AG08395 (cell line): ENCODE measurements around the gene LNX1.
"Not testable (repeated sequence)": the region's sequence is repeated elsewhere in the genome, so short reads cannot be mapped to it uniquely, and the experiment has no call there.

Experiments used
- DNase-seq: peaks from one replicate; pipeline ENCODE4 v3.0.0; 2012; ENCODE audit warnings: mixed read lengths, low spot score

Gene LNX1

DNA sequence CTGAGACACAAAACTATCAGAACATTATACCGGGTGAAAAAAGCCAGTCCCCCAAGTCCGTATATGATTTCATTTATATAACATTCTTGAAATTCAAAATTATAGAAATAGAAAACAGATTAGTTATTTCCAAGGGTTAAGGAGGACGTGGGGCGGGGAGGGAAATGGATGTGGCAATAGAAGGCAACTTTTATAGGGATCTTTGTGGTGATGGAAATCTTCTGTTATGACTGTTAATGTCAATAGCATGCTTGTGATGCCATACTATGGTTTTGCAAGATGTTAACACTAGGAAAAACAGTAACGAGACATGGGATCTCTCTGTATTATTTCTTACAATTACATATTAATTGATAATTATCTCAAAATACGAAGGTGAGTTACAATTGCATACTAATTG, 96.4 kb downstream of the LNX1 start:
- DNase-seq: no peak

DNA sequence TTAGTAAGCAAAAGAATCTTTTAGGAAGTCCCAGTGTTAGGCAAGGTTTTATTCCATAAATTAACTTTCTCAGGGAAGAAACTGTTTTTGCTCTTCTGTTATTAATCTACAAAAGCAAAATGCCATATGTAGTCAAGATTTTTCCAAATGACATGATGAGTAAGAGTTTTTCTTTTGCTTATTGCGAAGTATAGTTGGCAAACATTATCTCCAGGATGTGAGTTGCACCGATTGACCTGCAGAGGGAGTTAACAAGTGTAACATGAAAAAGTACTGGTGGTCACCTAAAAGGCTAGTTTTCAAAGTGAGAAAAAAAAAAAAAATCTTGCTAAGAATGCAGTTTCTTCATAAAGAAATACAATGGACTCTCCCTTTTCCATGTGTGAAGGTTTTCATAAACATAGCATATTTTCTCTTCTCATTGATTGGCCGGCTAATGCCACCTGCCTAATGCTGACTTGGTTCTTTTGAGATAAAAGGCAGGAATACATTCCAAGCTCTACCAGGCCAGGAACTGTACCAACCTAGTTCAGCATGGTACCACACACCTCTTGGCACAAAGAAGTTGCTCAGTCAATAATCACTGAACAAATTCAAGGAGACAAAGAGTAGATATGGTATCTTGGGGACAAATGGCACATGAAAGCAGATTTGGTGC, 100.2 kb downstream of the LNX1 start:
- DNase-seq: peak; percentile 80

DNA sequence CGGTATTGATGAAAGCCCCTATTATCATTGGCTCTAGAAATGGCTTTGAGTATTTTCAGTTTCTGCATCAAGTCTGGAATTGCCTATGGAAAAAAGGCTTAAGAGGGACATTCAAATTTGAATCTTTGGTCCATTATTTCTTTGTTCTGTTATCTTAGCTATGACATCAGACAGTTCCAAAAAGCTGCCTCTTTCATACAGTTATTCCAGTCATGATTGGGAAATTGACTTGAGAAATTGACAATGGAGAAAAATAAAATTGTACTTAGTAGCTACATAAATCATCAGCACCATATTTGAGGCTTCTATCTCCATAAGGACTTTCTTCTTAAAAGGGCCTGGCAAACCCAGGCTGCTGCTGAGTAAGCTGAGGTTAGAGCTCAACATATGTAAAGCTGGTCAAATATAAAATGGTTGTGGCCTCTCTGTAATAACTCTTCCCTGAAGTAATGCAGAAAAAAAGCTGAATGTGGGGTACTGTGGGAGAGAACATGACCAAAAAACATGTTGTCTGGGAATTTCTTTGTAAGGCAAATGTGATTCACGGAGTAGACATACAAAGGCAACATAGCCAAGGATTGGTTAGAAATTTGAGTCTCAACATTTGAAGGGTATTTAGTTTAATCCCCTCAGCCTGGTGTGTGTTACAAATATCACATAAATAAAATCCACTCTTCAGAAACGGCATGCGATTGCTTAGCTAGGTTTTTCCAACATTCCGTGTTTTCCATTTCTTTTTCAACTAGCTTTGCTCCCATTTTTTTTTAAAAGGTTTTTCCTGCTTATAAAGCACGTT, 100.9 kb downstream of the LNX1 start:
- DNase-seq: peak; percentile 21

DNA sequence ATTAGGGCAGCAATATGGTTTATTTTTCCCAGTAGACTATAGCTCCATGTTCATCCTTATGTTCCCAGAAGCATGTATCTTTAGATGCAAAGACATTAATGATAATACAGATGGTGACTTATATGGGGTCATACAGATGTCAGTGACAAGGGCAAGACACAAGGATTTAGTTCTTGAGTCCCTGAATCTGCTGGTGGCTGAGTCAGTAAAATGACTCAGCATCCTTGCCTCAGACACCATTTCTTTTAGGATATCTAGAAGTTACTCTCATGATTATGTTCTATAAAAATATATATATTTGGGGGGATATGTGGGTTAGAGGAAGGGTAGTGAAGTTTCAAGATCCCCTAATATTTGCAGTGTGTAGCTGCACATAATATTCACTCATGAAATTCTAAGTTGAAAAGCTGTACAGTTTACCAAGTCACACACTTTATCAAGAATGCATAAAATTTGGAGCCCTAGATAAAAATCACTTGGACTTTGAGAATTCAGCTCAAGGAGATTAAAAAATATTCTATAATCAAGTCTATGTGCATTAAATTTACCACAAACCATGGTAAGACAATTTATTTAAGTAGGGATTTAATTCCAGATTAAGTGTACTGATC, 101.9 kb downstream of the LNX1 start:
- DNase-seq: peak; percentile 59

DNA sequence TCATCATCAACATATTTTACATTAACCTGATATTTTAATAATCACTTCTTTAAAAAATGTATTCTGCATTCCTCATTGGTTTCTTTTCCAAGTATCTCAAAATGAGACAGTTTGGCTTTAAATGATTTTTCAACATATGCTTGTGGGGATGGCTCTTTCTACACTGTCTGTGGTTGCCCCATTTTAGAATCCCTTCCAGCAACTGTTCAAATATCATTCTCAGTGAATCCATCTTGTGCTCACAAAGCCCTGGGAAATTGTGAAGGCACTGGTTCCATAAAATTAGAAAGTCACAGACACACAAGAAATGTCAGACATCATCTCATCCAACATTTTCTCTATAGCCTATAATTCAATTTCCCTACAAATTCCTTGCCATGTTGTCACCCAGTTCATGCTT, 103.5 kb downstream of the LNX1 start:
- DNase-seq: no peak

DNA sequence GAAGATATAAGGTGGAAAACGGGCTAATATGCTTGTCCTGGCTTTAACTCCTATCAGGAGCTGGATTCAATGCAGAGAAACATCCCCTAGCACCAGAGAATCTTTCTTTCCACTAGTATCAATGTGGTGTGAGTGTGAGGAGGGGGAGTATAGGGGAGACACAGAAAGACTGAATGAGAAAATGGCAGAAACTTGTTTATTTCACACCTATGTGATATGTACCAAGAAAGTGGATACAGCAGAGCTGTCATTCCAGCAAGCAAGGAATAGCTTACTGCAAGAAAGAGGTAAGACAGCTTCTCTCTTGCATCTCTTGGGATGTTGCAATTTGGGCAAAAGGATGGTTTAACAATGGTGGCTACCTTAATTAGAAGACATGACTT, 105.6 kb downstream of the LNX1 start:
- no peak for DNase-seq

DNA sequence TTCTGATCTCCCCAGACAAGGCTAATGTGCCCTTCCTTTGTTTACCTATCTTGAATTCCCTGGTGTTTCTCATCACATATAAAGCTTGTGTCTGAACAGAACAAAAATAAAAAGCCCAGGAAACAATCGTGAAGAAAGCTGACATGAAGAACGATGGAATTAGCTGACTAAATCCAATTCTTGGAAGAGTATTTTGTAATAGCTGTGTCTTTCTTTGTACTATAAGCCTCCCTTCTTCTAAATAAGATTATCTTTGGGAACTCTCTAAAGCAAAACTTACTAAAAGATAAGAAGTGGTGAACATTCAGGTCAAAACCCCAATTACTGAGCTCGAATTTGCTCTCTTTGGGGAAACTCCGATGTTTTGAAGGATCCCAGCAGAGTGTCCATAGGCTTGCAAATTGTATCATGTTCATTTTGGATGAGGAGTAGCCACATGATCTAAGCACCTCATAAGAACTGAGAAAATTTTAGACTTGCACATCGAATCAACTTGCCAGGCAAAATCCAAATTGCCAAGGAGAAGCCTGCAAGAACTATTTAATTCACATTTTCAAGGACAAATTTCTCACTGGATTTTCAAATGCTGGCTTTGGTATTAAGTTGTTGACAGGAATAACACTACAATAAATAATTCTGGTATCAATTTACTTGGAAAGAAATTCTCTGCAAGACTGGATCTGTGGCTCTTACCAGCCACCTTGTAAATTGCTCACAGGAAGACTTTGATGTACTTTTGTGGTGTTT, 106.2 kb downstream of the LNX1 start:
- no peak for DNase-seq

DNA sequence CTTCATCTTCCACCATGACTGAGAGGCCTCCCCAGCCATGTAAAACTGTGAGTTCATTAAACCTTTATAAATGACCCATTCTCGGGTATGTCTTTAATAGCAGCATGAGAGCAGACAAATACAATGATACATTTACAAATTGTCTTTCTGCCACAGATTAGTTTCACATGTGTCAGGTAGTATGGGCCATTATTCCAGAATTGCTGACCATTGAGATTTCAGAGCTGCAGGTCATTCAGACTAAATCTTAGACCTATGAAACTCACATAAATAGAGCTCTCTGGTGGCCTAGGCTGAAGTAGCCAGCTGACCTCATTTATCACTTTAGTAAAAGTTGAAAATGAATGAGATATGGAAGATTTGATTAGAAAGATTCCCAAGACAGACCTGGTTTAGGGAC, 108.0 kb downstream of the LNX1 start:
- no peak for DNase-seq

DNA sequence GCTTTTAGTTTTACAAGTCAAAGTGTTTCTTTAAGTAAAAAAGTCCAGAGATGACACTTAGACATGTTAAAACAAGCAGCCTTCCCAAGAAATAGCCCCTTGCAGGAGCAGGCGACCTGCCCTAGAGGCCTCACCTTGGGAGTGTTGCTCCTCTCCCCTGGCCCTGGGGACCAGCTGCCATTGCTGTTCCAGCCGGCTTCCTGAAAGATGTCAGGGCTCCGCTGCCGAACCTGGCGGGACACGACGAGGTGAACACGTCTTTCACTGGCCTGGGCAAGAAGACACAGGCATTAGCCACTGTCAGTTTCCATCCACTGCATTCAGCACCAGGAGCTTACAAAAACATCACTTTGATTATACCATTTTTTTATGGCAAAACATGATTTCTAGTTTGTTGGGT, 109.7 kb downstream of the LNX1 start:
- DNase-seq: no peak

DNA sequence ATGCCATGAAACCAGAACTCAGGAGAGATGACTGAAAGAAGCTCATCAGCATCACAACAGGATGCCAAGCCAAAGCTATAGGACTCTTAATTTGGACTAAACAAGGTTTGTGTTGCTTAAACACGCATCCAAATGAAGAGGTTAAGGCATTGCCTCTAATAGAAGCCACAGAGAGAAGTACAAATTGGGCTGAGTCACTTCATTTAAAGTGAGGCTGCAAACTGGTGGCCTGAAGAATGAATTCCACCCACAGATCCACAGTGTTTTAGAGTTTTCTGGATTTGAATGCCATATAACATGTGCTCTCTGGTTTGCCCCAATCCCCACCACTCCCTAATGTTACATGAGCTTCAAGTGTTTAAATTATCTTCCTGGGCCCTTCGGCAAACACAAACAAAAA, 110.4 kb downstream of the LNX1 start:
- DNase-seq: peak; percentile 4

DNA sequence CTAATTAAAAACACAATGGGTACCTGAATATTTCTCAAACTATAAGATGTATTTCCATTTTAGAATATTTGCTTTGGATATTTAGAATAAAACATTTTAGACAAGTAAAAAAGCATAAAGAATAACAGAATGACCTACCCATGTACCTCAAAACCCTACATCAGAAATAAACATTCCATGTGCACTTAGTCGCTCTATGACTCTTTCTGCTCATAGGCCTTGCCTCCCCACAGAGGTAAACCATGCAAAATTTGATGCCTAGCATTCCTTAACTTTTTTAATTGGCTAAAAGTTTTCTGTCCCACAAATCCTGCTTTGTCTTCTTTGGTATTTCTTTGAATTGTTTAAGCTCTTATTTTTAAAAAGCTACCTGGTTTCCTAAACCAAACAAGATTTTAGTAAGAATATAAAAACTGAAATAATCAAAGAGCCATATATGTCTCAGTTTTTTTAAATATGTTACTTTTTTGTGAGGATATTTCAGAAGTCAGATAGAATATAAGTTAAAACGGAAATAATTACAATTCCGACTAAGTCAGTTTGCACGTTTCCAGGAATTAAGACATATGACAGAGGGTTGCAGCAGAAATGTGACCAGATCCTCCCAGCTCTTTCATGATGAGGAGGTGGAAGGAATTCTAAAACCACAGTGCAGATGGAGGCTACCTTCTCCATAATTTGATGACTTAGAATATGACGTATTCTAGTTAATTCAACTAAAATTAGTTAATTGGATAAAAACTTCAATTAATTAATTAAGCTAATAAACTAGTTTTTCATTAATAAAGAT, 111.4 kb downstream of the LNX1 start:
- peak; percentile 55 for DNase-seq

DNA sequence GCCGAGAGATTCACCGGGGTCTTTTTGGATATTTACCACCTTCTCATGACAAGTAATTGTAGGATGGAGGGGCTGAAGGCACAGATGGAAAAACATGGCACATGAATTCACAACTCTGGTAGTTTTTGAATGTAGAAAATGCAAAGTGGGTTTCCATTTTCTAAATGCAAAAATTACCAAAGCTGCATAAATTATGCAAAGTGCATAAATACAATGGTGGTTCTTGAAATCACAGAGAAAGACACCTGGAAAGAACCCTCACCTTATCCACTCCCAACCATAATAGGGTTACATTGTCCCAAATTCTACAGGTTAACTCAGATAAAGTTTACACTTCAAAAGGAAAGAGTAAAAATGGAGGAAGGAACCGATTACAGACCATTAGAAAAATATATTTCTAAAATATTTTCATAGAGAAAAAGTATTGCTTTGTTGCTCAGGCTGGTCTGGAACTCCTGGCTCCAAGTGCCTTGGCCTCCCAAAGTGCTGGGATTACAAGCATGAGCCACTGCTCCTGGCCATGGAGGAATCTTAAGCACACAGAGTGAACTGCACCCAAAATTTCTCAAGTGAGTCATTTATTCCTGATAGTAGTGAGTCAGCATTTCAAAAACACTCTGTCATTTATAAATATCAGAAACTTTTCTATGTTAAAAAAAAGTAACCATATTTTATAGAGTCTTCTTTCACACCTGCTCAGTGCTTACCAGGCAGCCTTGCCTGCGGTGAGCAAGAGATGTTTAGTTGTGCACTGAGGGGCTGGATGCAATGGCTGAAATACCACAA, 112.4 kb downstream of the LNX1 start:
- DNase-seq: peak; percentile 60

DNA sequence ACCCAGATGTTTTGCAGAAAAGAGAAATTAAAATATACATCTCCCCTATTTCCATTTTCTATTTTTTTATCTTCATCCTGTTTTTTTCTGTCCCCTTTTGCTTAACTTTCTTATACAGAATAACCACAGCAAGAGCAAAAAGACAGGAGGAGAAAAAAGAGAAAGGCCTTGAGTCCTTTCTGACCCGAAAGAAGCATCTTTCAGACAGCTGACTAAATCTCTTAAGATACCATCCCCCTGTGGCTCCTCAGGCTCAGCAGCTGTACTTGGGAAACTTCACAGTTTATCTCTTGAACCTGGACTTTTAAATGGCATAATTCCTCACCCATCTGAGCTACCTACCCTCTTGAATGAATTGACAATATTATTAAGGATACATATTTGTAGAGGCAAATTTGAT, 113.7 kb downstream of the LNX1 start:
- DNase-seq: no peak

DNA sequence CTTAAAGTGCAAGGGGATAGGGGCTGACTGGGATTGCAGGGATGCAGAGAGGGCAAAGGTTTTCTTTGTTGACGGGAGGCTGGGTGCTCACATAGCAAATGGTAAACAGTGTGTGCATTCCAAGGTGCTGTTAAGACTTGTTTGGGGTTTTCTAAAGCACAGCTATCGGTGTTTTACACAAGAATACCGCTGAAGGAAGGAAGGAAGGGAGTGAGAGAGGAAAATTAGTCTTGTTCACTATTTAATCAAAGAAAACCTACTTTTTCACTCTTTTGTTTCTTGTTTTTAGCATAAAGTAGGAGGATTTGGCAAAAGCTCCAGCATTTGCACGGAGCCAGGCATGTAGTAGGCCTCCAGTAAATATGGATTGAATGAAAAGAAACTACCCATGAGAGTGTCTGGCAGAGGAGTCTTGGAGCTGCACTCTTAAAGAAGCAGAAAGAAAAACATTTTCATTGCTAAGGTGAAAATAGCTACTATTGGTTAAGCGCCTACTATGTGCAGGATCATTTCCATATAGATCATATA, 114.2 kb downstream of the LNX1 start:
- DNase-seq: no peak

DNA sequence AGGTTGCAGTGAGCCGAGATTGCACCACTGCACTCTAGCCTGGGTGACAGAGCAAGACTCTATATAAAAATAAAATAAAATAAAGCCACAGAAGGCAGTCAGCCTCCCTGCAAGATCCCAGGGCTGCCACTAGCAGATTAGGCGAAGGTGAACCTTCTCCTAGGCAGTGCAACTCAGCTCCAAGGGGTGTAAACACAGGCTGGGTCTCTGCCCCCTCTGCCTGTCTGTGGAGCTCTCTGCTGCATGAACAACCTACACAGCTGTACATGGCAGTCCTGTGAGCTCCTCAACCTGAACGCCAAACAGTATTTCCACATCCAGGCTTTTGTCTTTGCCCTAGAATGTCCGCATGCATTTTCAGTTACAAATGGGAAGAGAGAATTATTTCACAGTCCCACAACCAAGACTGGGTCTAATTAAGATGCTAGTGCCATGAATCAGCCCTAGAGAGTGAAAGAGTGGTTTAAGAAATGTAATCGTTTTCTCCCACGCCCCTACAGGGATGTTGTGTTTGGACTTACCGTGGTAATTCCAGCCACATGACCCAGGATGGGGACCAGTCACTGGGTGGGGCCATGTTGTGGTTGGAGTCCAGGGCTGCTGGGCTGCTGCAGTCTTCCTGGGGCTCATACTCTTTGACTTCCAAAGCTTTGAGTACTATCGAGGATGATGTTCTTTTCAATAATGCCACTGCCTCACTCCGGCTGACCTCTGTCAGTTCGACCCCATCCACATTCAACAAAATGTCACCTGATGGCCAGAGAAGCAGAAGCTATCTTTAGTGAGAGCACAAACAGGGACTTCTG, 114.9 kb downstream of the LNX1 start:
- DNase-seq: peak; percentile 94

DNA sequence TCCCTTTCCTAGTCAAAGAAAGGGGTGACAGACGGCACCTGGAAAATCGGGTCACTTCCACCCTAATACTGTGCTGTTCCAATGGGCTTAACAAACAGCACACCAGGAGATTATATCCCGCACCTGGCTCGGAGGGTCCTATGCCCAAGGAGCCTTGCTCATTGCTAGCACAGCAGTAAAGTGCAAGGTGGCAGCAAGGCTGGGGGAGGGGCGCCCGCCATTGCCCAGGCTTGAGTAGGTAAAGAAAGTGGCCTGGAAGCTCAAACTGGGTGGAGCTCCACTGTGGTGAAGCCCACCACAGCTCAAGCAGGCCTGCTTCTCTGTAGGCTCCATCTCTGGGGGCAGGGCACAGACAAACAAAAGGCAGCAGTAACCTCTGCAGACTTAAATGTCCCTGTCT, 124.7 kb downstream of the LNX1 start:
- not testable (repeated sequence) for DNase-seq

DNA sequence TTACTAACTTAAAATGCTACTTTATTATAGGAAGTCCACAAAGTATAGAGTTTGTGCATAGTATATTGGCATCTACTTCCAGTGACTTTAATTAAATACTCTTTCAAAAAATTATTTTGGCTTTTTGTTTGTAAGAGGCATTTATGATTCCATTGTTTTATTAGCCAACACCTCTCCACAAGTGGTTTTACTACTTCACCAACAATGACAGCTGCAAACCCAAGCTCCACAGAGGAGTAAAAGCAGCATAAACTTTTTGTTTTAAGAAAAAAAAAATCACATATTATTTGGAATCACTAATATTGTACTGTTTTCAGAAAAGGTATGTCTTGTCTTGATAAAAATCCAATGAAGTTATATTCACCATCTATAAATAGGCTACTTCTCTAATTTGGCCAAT, 125.4 kb downstream of the LNX1 start:
- no peak for DNase-seq

DNA sequence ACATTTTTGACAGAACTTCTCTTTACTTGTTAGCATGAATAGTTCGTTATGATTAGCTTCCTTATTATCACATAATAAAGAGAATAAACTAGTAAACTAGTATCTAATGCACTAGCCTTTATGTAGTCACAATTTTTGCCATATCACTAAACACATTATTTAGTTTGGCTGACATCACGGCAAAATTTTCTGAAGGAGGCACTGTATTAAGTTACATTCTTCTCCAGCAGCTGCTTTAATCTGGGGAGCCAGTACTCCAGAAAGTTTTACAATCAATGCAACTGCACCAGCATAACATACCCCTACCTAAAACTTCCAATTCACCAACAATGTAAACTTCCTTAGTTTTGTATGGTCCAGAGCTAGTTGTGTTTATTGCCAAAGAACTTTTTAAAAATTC, 126.0 kb downstream of the LNX1 start:
- no peak for DNase-seq

DNA sequence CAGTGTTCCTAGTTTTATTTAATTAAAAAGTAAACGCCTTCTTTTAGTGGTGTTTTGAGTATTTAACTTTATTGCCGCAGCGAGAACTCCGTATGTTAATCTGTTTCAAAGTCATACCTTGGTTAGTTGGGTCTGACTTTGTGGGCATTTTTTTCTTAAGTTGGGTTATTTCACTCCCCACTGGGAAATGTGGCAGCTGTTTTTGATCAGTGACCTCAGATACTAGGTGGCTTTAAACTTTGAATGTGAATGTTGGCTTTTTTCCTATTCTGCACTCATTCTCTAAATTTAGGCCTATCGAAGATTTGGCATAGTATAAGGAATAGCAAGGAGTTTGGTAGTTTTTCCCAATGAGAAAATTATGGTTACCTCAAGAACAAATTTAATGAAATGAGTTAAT, 127.9 kb downstream of the LNX1 start:
- no peak for DNase-seq

DNA sequence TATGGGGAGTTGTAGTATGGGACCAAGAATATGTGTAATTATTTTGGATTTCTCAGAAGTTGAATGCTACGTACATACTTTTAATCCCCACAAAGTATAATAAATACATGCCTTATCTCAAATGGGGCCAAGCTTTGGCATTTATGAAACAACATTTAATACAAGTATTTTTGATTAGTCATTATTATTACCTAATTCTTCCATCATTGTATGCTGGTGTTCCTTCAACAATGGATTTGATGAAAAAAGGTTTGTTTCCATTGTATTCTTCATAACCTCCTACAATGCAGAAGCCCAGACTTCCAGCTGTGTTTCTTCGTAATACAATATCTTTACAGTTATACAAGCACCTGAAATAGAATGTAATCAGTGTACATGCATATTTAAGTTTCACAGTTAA, 130.0 kb downstream of the LNX1 start:
- DNase-seq: no peak
